K562 (cell line): Measurements from ENCODE around the gene ARHGAP15.

Experiments
- CHD2 ChIP-seq: IDR thresholded peaks from 2 replicates; pipeline ENCODE4 v1.6.1; 2011; ENCODE audit warnings: low read depth, low read length
- CTCF ChIP-seq, 3 experiments: IDR thresholded peaks in 2 of 3; conservative IDR thresholded peaks in 1 of 3; 2 replicates each; pipeline ENCODE4 v1.5.1; 2011 to 2012; ENCODE audit warnings: low read length in 3 of 3, mild to moderate bottlenecking in 3 of 3, control low read depth in 2 of 3, improper control_type of control experiment in 1 of 3, inconsistent platforms in 1 of 3, low read depth in 1 of 3, mixed read lengths in 1 of 3, moderate library complexity in 1 of 3; ENCODE audit not compliant: insufficient read depth in 2 of 3
- EGR1 ChIP-seq: fragments of 450-650 bp; conservative IDR thresholded peaks from 2 replicates; pipeline ENCODE4 v1.6.1; 2017; ENCODE audit warnings: mild to moderate bottlenecking
- HNRNPH1 ChIP-seq: fragments of 200-400 bp; formaldehyde crosslinking; optimal IDR thresholded peaks from 2 replicates; pipeline ENCODE3; 2017; ENCODE audit warnings: low read depth, mild to moderate bottlenecking, low read length, moderate library complexity
- POLR2A ChIP-seq: fragments of 450-650 bp; conservative IDR thresholded peaks from 2 replicates; pipeline ENCODE4 v1.6.1; 2016
- TBP ChIP-seq: optimal IDR thresholded peaks from 2 replicates; pipeline ENCODE3; 2011; ENCODE audit warnings: low read depth, low read length, improper control_type of control experiment
- YY1 ChIP-seq, 3 experiments: IDR thresholded peaks; 2 replicates each; pipeline ENCODE4 v1.6.1; 2011; ENCODE audit warnings: low read length in 2 of 3, mild to moderate bottlenecking in 2 of 3, moderate library complexity in 2 of 3, borderline replicate concordance in 1 of 3, control low read depth in 1 of 3, low read depth in 1 of 3; ENCODE audit not compliant: insufficient read depth in 3 of 3, insufficient replicate concordance in 2 of 3, control insufficient read depth in 1 of 3, insufficient read length in 1 of 3; ENCODE audit errors: extremely low read depth in 1 of 3

GRCh38 chr2:143471550-143471949 lies 342.3 kb downstream of the ARHGAP15 start:
- TF ChIP-seq EGR1, result no peak
- no peak for TF ChIP-seq HNRNPH1
- TF ChIP-seq CTCF (IDR thresholded peaks at IDR 0.05 in 2 of 3, conservative IDR thresholded peaks at IDR 0.05 in 1 of 3; ENCODE audit: insufficient read depth in 2 of 3, low read depth in 1 of 3, low read length in 3 of 3), result no peak
- no peak for TF ChIP-seq TBP
- TF ChIP-seq CHD2, result no peak
- TF ChIP-seq YY1 (IDR thresholded peaks at IDR 0.05; ENCODE audit: borderline replicate concordance in 1 of 3, control insufficient read depth in 1 of 3, extremely low read depth in 1 of 3, insufficient read depth in 3 of 3, insufficient read length in 1 of 3, insufficient replicate concordance in 2 of 3, low read depth in 1 of 3, low read length in 2 of 3), result no peak
- no peak for TF ChIP-seq POLR2A
